HG03342 (cell line): ENCODE measurements around the gene SLC35E3.
"Not testable (repeated sequence)": the region's sequence is repeated elsewhere in the genome, so short reads cannot be mapped to it uniquely, and the experiment has no call there.

Experiments
- ATAC-seq: cut with Tn5 transposase; IDR thresholded peaks from one replicate; pipeline ENCODE4 v1.9.1; 2021; ENCODE audit warnings: mild to moderate bottlenecking, moderate library complexity; ENCODE audit not compliant: unreplicated experiment

Gene SLC35E3

GRCh38 chr12:68793975-68794652, 48.1 kb downstream of the SLC35E3 start:
- ATAC-seq = no peak

GRCh38 chr12:68794653-68795251, 48.8 kb downstream of the SLC35E3 start:
- no peak for ATAC-seq

- no peak for ATAC-seq
These were observed 50.4 kb downstream of the SLC35E3 start for GRCh38 chr12:68796399-68796798.

- no peak for ATAC-seq
These were observed 52.9 kb downstream of the SLC35E3 start for GRCh38 chr12:68798882-68799234.

- no peak for ATAC-seq
These were observed 54.3 kb downstream of the SLC35E3 start for GRCh38 chr12:68800294-68800693.

- ATAC-seq = not testable (repeated sequence)
These were observed 55.1 kb downstream of the SLC35E3 start for GRCh38 chr12:68801124-68801523.

- ATAC-seq = not testable (repeated sequence)
These were observed 56.4 kb downstream of the SLC35E3 start for GRCh38 chr12:68802372-68802745.

GRCh38 chr12:68802911-68803651, 57.1 kb downstream of the SLC35E3 start:
- not testable (repeated sequence) for ATAC-seq

GRCh38 chr12:68803948-68804656, 58.1 kb downstream of the SLC35E3 start:
- no peak for ATAC-seq

GRCh38 chr12:68804657-68805591, 58.9 kb downstream of the SLC35E3 start:
- no peak for ATAC-seq

- ATAC-seq = no peak
These were observed 59.7 kb downstream of the SLC35E3 start for GRCh38 chr12:68805592-68806120.

GRCh38 chr12:68806488-68807237, 60.7 kb downstream of the SLC35E3 start:
- ATAC-seq = no peak

- not testable (repeated sequence) for ATAC-seq
These were observed 61.2 kb downstream of the SLC35E3 start for GRCh38 chr12:68807274-68807575.

- peak; percentile 69 for ATAC-seq
These were observed 61.8 kb downstream of the SLC35E3 start, which contains the start of gene MDM2 for GRCh38 chr12:68807576-68808387. Gene MDM2, plus strand, starts transcription at chr12:68808177. Its CDS starts 301 bp downstream, at chr12:68808478.

GRCh38 chr12:68808388-68809189, 62.6 kb downstream of the SLC35E3 start:
- ATAC-seq = peak; percentile 56

GRCh38 chr12:68809190-68810026, 63.4 kb downstream of the SLC35E3 start:
- no peak for ATAC-seq

GRCh38 chr12:68810027-68810389, 64.0 kb downstream of the SLC35E3 start:
- not testable (repeated sequence) for ATAC-seq
